ENCODE measurements around the gene NOTCH4.

DNA sequence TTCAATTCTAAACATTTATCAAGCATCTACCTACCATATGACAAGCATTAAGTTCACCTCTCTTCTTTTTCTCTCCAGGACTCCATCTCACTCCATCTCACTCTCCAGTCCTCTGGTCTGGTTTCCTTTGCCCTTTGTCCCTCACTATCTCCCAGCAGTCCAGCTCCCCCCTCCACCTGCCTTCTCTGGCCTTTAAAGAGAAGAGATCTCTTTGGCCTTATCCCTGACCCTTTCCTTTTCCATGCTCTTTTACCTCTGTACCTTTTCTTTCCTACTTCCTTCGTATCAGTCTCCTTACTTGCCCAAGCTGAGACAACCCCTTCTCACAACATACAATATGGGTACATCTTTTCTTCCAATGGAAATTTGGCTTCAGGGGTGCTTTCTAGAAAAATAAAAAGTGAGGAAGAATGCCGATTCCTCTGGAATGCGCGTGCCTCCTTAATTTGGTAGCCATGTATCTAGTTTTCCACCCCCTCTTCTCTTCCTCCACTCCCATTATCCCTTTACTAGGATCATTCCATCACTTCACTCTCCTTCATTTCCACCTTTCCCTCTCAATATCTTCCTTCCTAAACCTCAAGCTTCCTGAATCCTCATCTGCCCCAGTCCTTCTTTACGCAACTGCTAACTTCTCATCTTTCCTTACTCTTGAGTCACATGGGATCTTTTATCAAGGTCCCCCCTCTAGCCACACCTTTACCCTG lies 47.2 kb downstream of the NOTCH4 start:
- no peak; the same call in 1 of the 2 replicates for TF ChIP-seq KLF8 (tag by site-specific recombination; IDR thresholded peaks at IDR 0.05)
- no peak for TF ChIP-seq ZNF174 (tag by site-specific recombination; IDR thresholded peaks at IDR 0.05)
- TF ChIP-seq ZFHX2 (tag by site-specific recombination; conservative IDR thresholded peaks at IDR 0.05), result no peak
- TF ChIP-seq, protein P1, sequence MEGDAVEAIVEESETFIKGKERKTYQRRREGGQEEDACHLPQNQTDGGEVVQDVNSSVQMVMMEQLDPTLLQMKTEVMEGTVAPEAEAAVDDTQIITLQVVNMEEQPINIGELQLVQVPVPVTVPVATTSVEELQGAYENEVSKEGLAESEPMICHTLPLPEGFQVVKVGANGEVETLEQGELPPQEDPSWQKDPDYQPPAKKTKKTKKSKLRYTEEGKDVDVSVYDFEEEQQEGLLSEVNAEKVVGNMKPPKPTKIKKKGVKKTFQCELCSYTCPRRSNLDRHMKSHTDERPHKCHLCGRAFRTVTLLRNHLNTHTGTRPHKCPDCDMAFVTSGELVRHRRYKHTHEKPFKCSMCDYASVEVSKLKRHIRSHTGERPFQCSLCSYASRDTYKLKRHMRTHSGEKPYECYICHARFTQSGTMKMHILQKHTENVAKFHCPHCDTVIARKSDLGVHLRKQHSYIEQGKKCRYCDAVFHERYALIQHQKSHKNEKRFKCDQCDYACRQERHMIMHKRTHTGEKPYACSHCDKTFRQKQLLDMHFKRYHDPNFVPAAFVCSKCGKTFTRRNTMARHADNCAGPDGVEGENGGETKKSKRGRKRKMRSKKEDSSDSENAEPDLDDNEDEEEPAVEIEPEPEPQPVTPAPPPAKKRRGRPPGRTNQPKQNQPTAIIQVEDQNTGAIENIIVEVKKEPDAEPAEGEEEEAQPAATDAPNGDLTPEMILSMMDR (tag by site-specific recombination; IDR thresholded peaks at IDR 0.05), result no peak
- TF ChIP-seq GLI4 (tag by site-specific recombination; IDR thresholded peaks at IDR 0.05), result no peak
- no peak for TF ChIP-seq ZNF529 (tag by site-specific recombination; IDR thresholded peaks at IDR 0.05; ENCODE audit: insufficient replicate concordance)
- TF ChIP-seq PBX3 (CRISPR knock-in tag; IDR thresholded peaks at IDR 0.05), result no peak
- TF ChIP-seq SP2 (tag by site-specific recombination; IDR thresholded peaks at IDR 0.05), result no peak
- TF ChIP-seq BCL11A (tag by site-specific recombination; IDR thresholded peaks at IDR 0.05; ENCODE audit: low read depth), result no peak

Measured in HEK293 (cell line).